Thyroid gland (tissue), 4 donors: ENCODE results near the gene AKT1S1. TPM values are rescaled to one million over a fixed set of nuclear protein-coding genes. Genes with fewer than 3 reads are reported as not detected.

Source experiments
- DNase-seq, 2 donors: peaks; one replicate each; pipeline ENCODE4 v3.0.0-alpha.2; 2019
- H3K27ac ChIP-seq, 3 donors: fragments of 200-600 bp; sonication (generic); 1 replicate in 2 of 3; 2 replicates in 1 of 3; pipeline ENCODE4 v1.5.1; 2016 to 2019; ENCODE audit warnings: mild to moderate bottlenecking in 1 of 3, moderate library complexity in 1 of 3
- H3K27me3 ChIP-seq: fragments of 200-600 bp; sonication (generic); one replicate; pipeline ENCODE4 v1.5.1; 2019
- H3K36me3 ChIP-seq, 2 donors: fragments of 200-600 bp; sonication (generic); one replicate each; pipeline ENCODE4 v1.5.1; 2016 to 2019
- H3K4me1 ChIP-seq, 2 donors: fragments of 200-600 bp; sonication (generic); one replicate each; pipeline ENCODE4 v1.5.1; 2017 to 2019
- H3K4me3 ChIP-seq, 3 donors: fragments of 200-600 bp; sonication (generic); replicated peaks in 1 of 3; 1 replicate in 2 of 3; 2 replicates in 1 of 3; pipeline ENCODE4 v1.5.1; 2016; ENCODE audit warnings: mild to moderate bottlenecking in 1 of 3
- H3K9me3 ChIP-seq: fragments of 200-600 bp; sonication (generic); one replicate; pipeline ENCODE4 v1.5.1; 2017
- POLR2A ChIP-seq, 2 donors: fragments of 450-650 bp; IDR thresholded peaks; one replicate each; pipeline ENCODE4 v1.6.1; 2017; ENCODE audit warnings: antibody characterized with exemption in 2 of 2, mild to moderate bottlenecking in 2 of 2, moderate library complexity in 1 of 2
- WGBS, 2 donors: methylation state at CpG; one replicate each; pipeline ENCODE4 v1.1.5; 2017; 5-methylcytosine and 5-hydroxymethylcytosine counted together
- intact Hi-C: fragments of 100-400 bp; cut with DNase I; formaldehyde crosslinking; loops from one replicate; pipeline ENCODE4 v1.15.1; 2023
- total RNA-seq, 4 donors: library from RNA; depleted of rRNA; stranded (reverse); fragments of >200 nt; gene quantifications; one replicate each; pipeline ENCODE4 v1.2.3, GENCODE V29; 2016
- TF ChIP-seq, protein P1 (sequence below), 6 experiments: fragments of 200-600 bp in 3 of 6; fragments of 450-650 bp in 3 of 6; sonication (generic) in 3 of 6; IDR thresholded peaks; one replicate each; pipeline ENCODE4 v1.5.1; 2016 to 2019; ENCODE audit warnings: antibody characterized with exemption in 6 of 6, mild to moderate bottlenecking in 2 of 6, inconsistent platforms in 1 of 6, moderate library complexity in 1 of 6

The AKT1S1 gene
- total RNA-seq, 4 donors from 2014 or later = 16.7 to 26.0 (median 21.5) TPM

DNA sequence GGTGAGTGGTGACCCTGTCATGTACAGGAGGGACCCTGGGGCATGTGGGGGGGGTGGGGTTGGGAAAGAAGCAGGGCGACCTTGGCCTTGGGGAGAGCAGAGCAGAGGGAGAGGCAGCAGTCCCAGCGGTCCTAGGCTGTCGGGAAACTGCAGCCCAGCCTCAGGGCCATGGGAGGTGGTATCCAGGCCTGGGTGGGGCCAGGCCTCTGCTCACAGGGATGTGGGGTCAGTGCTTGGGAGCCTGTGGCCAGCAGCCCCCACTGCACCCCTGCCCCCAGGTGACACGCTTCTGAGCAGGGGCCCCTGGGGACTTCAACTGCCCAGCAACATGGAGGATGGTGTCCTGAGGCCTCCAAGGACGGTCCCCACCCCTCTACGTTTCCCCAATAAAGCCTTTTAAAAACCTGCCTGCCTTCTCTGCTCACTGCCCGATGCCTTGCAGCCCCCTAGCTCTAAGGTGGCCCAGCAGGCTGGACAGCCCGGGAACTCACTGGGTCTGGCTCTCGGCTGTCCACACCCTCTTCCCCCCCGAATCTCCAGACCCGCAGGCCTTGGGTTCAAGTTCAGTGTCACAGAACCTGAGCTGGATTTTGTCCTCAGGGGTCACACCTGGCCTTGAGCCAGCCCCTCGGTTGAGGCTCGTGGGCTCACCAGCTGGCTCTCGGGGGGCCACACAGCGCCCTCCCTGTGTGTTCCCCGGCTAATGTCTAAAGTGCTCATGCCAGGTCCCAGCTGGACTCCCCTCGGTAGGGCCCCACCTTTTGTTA is 16.6 kb downstream of the AKT1S1 start:
- Histone ChIP-seq H3K27ac (no peak overlapping the region), H3K9me3 (no peaks in the 10 kb centered on the region), H3K27me3 (no peaks in the 10 kb centered on the region), H3K4me3 (no peak overlapping the region), H3K36me3 (peaks cover 37 to 50% of the 10 kb centered on the region in 2 donors), H3K4me1 (peaks cover 0 to 10% of the 10 kb centered on the region in 2 donors)
- 81 to 85% methylated on average over 16 to 17 of the region's 17 CpGs for WGBS, 2 donors
- TF ChIP-seq, protein P1, sequence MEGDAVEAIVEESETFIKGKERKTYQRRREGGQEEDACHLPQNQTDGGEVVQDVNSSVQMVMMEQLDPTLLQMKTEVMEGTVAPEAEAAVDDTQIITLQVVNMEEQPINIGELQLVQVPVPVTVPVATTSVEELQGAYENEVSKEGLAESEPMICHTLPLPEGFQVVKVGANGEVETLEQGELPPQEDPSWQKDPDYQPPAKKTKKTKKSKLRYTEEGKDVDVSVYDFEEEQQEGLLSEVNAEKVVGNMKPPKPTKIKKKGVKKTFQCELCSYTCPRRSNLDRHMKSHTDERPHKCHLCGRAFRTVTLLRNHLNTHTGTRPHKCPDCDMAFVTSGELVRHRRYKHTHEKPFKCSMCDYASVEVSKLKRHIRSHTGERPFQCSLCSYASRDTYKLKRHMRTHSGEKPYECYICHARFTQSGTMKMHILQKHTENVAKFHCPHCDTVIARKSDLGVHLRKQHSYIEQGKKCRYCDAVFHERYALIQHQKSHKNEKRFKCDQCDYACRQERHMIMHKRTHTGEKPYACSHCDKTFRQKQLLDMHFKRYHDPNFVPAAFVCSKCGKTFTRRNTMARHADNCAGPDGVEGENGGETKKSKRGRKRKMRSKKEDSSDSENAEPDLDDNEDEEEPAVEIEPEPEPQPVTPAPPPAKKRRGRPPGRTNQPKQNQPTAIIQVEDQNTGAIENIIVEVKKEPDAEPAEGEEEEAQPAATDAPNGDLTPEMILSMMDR (IDR thresholded peaks at IDR 0.05) = no peak
- no peak for TF ChIP-seq POLR2A (IDR thresholded peaks at IDR 0.05)
- no peak for DNase-seq
- intact Hi-C loops = no loop called here

DNA sequence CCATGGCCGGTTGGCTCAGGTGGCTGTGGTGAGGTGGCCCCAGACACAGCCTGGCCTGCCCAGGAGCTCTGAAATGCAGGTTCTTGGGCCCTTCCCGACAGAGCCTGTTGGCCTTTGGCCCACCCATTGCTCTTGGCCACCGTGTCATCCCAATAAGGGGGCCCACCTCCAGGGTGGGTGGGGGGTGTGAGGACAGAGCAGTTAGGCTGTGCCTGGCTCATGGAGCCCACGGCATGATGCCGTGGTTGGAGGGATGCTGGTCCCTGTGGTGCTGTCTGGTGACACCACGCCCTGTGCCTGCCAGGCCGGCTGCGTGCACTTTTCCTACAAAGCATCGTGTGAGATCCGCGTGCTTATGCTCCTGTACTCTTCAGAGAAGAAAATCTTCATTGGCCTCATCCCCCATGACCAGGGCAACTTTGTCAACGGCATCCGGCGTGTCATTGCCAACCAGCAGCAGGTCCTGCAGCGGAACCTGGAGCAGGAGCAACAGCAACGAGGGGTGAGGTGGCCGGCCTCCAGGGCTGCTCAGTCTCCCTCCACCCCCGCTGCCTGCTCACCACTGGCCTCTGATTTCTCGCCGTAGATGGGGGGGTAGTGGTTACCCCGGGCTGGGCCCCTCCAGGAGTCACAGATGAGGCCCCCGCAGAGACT is 17.3 kb downstream of the AKT1S1 start:
- Histone ChIP-seq H3K9me3 (no peaks in the 10 kb centered on the region), H3K4me1 (peaks cover 0 to 3% of the 10 kb centered on the region in 2 donors), H3K27me3 (no peaks in the 10 kb centered on the region), H3K4me3 (no peak overlapping the region), H3K36me3 (peaks cover 44 to 56% of the 10 kb centered on the region in 2 donors), H3K27ac (no peak overlapping the region)
- 90 to 92% methylated on average over 16 of the region's 22 CpGs for whole genome bisulfite sequencing, 2 donors
- TF ChIP-seq POLR2A (IDR thresholded peaks at IDR 0.05) = no peak
- TF ChIP-seq, protein P1 (IDR thresholded peaks at IDR 0.05) = no peak
- intact Hi-C loops = loop anchor here (5.0 kb wide), 1 partner anchor 53 kb away; no protein-coding TSS in a partner anchor
- DNase-seq = no peak

DNA sequence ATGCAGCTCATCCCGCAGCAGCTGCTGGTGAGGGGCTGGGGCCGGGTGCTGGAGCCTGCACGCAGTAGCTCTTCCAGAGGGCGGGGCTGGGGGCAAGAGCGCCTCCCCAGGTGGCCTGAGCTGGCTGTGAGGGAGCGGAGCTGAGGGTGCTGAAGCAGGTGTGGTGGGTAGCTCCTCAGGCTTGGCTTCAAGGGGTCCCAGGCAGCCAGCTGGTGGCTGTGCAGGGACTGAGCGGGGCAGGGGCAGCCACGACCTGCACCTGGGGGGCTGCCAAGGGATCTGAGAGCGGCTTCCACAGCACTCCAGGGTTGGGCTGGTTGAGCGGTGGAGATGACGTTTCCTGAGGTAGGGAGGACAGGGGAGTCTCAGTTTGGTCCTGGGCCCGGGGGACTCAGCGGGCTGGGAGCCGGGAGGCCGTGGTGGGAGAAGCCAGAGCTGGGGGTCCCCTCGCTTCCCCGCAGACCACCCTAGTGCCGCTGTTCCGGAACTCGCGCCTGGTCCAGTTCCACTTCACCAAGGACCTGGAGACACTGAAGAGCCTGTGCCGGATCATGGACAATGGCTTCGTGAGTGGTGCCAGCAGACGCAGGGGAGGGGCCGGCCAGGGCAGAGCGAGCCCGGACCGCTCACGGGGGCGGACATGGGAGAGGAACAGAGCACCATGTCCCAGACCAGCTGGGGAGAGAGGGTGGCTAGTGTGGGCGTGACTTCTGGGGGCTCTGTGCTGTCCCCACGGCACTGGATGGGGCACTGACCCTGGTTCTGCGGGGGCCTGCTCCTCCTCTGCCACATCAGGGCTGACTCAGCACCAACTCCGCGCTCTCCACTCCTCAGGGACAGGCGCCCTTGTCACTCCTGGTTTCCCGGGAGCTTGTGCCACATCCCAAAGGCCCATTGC is 18.8 kb downstream of the AKT1S1 start:
- Histone ChIP-seq H3K36me3 (peaks cover 35 to 50% of the 10 kb centered on the region in 2 donors), H3K27me3 (no peaks in the 10 kb centered on the region), H3K27ac (no peak overlapping the region), H3K4me1 (peaks cover 5% of the 10 kb centered on the region in 2 donors), H3K9me3 (no peaks in the 10 kb centered on the region), H3K4me3 (no peak overlapping the region)
- no peak for TF ChIP-seq POLR2A (IDR thresholded peaks at IDR 0.05)
- TF ChIP-seq, protein P1 (IDR thresholded peaks at IDR 0.05) = no peak
- DNase-seq = peak; percentile 75 to 85
- intact Hi-C loops = loop anchor here (5.0 kb wide), 1 partner anchor 51 kb away; no protein-coding TSS in a partner anchor
- 65 to 75% methylated on average over 17 to 36 of the region's 37 CpGs for WGBS, 2 donors

DNA sequence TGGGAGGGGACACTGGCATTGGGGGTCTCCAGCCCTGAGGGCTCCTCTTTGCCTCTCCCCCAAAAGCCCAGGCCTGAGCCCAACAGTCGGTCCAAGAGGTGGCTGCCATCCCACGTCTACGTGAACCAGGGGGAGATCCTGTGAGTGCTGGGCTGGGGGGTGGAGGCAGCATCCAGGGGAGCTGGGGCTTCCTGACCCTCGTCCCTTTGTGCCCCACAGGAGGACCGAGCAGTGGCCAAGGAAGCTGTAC is 19.4 kb downstream of the AKT1S1 start:
- Histone ChIP-seq H3K27me3 (no peaks in the 10 kb centered on the region), H3K36me3 (peaks cover 35 to 50% of the 10 kb centered on the region in 2 donors), H3K4me3 (no peak overlapping the region), H3K4me1 (peaks cover 7 to 9% of the 10 kb centered on the region in 2 donors), H3K9me3 (no peaks in the 10 kb centered on the region), H3K27ac (no peak overlapping the region)
- intact Hi-C loops = loop anchor here (5.0 kb wide), 1 partner anchor 50 kb away; no protein-coding TSS in a partner anchor
- WGBS, 2 donors = 80 to 92% methylated on average over 1 to 4 of the region's 5 CpGs
- no peak for DNase-seq
- no peak for TF ChIP-seq POLR2A (IDR thresholded peaks at IDR 0.05)
- TF ChIP-seq, protein P1 (IDR thresholded peaks at IDR 0.05) = no peak
